ENCODE measurements around the gene SLC2A8.
A peak's percentile ranks its signal among the peaks of the same experiment; 100 is the strongest.

Gene SLC2A8

DNA sequence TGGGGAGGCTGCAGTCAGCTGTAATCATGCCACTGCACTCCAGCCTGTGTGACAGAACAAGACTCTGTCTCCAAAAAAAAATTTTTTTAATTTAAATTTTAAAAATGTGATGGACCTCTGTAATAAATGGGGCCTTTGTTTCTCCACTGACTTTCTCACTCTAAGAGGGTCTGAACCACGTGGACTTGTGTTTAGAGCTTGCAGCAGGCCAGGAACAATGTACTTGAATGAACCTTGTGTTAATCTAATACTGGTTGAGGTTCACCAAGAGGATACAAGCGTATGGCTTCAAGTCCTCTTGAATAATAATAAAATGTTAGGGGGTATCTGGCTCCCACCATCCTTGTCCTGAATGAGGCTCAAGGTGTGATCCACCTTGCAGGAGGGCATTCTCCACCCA lies 14.4 kb upstream of the SLC2A8 start:
- DNase-seq = no peak

- no peak for DNase-seq
These were observed 12.8 kb upstream of the SLC2A8 start for GRCh38 chr9:127384016-127384730.

DNA sequence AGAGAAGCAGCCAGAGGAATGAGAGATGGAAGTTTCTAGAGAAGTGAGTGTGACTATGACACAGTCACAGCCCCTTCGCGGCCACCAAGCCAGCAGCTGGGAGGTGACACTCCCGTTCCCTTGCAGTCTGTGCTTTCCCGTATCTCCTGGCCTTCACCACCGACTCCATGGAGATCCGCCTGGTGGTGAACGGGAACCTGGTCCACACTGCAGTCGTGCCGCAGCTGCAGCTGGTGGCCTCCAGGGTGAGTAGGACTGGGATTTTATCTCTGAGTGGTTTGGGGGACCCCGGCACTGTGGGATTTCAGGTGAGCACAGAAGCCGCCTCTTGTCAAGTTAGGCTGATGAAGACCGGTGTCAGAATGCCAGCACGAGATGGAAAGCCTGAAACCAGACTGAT lies 12.1 kb upstream of the SLC2A8 start:
- no peak for DNase-seq

DNA sequence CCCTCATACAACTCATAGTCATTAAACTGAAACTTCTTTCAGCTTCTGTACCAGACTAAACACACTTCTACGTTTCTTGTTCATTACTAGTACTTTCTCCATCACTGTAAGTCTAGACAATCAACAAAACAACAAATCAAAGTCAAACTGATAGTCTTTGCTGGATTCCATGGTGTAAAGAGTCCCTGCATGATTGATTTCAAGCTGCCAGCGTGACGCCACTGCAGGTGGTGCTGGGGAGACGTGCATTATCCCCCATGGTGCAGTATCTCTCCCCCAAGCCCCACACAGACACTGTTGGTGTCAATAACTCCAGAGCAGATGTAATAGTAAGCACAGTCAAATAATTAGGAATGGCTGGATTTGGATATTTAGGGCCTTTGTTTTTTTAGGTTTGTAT lies 10.7 kb upstream of the SLC2A8 start:
- no peak for DNase-seq

- DNase-seq = no peak
These were observed 10.0 kb upstream of the SLC2A8 start for GRCh38 chr9:127386981-127387380.

DNA sequence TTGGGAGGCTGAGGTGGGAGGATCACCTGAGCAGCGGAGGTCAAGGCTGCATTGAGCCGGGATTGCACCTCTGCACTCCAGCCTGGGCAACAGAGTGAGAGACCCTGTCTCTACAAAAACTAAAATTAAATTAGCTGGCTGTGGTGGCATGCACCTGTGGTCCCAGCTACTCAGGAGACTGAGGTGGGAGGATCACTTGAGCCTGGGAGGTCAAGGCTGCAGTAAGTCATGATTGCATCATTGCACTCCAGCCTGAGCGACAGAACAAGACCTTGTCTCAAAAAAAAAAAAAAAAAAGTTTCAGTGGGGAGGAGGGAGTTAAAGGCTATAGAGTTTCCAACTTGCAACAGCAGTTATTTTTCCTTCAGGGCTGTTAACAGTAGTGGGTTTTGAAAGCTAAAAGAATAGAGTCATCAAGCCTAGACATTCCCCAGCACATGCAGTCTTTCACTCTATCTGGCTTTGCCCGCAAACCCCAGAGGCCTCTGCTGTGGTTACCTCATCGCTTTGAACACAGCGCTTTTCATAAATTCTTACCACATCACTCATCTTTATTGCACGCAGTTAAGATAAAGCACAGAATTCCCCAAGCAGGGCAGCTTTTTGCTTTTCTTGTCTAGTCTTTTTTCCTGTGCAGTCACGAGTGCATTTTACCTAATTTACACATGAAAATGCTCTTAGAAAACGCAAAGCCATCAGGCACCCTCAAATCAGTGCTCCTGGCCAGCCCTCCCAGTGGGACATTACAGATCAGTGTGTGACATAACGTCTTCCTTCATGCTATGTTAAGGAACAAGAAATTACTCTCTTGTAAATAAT lies 8.7 kb upstream of the SLC2A8 start:
- no peak for DNase-seq

- DNase-seq = no peak
These were observed 8.1 kb upstream of the SLC2A8 start for GRCh38 chr9:127388856-127389238.

DNA sequence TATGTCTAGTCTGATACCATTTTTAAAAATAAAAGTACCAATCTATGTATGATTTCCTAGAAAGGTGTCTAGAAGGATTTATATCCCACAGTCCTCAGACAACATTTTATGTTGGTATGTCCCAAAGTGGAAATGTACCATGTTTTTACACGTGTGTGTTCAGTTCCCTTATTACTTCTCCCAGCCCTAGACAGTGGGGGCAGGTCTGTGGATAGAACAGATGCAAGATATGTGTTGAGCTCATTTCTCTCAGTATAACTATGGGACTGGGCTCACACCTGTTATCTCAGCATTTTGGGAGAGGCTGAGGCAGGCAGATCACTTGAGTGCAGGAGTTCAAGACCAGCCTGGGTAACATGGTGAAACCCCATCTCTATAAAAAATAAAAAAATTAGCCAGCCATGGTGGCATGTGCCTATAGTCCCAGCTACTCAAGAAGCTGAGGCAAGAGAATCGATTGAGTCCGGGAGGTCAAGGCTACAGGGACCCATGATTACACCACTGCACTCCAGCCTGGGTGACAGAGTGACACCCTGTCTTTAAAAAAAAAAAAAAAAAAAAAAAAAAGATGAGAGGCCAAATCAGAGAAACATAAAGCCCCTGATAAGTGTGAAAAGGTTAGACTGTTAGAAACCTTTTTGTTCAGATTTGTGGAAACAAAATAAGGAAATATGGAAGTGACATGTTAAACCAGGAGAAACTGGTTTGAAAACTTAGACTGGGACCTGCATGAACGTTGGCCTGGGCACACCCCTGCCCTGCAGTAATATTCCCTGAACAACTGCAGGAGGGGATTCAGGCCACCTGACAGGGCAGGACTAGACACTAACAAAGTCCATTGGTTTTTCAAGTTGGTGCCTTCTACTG lies 7.4 kb upstream of the SLC2A8 start:
- DNase-seq = no peak

DNA sequence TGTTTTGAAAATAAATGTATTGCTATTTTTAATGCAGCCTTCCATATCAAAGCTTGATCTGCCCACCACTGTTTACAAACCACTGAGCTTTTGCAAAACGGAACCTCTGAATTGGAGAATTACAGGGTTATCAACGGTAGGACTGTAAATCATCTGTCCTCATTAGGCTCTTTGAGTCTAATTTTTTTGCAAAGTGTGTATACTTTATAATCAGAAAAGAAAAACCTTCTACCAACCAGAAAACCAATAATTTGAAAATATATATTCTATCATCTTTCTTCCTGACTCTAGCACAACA lies 6.8 kb upstream of the SLC2A8 start:
- no peak for DNase-seq

- no peak for DNase-seq
These were observed 6.4 kb upstream of the SLC2A8 start for GRCh38 chr9:127390563-127390962.

- no peak for DNase-seq
These were observed 4.8 kb upstream of the SLC2A8 start for GRCh38 chr9:127392166-127392565.

DNA sequence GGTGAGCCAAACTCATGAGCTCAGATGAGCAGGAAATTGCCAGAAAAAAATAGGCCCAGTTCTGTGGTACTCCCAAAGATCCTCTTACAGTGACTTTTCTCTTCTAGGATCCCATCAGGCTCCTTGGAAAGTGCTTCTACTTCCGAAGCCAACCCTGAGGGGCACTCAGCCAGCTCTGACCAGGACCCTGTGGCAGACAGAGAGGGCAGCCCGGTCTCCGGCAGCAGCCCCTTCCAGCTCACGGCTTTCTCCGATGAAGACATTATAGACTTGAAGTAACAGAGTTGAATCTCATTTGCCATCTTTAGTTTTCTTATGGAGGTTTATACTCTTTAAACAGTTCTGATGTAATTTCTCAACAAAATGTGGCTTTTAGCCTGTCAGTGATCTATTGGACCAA lies 4.0 kb upstream of the SLC2A8 start:
- DNase-seq = no peak

- DNase-seq = no peak
These were observed 3.3 kb upstream of the SLC2A8 start for GRCh38 chr9:127393645-127394044.

GRCh38 chr9:127395497-127396252 lies 1.3 kb upstream of the SLC2A8 start:
- DNase-seq = no peak

DNA sequence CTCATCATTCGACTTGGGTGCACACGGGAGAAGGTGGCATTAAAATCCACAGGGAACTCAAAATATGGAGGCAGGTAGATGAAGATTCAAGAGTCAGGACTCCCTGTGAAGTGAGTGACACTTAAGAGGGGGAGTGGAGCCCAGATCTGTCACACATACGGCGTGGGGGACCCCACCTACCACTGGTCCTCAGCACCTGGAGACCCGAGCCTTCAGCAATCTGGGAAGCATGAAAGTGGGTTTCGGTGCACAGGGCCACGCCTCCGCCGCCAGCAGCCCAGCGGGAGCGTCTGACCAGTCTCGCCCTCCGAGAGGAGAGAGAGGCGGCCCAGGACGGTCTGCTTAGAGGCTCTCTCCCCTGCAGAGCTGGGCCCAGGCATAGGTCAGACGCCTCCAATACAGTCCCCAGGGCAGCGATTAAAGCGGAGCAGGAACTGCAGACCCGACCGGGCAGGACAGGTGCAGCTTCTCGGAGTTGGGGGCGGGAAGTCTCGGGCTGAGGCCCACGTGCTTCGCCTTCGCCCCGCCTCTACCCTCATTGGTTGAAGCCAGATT lies 639 bp upstream of the SLC2A8 start:
- no peak for DNase-seq

DNA sequence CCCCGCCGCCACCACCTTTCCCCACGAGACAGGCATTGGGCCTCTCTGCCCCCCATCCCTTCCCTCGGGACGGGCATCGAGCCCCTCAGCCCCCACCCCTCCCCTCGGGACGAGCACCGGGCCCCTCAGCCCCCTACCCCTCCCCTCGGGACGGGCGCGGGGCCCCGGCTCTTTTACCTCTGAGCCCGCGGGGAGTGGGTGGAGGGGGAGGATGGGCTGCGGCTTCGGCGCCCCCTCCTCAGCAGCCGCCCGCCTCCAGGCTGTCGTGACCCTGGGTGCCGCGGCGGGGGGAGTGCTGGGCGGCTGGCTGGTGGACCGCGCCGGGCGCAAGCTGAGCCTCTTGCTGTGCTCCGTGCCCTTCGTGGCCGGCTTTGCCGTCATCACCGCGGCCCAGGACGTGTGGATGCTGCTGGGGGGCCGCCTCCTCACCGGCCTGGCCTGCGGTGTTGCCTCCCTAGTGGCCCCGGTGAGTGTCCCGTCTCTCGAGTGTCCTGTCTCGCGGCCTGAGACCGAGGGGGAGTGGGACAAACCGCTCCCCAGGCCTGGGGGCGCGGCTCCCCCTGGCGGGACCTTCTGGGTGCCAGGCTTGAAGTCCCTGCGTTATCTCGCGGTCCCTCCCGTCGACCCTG lies 791 bp downstream of the SLC2A8 start:
- DNase-seq = peak; percentile 36

GRCh38 chr9:127398275-127398647 lies 1.3 kb downstream of the SLC2A8 start:
- DNase-seq = no peak

DNA sequence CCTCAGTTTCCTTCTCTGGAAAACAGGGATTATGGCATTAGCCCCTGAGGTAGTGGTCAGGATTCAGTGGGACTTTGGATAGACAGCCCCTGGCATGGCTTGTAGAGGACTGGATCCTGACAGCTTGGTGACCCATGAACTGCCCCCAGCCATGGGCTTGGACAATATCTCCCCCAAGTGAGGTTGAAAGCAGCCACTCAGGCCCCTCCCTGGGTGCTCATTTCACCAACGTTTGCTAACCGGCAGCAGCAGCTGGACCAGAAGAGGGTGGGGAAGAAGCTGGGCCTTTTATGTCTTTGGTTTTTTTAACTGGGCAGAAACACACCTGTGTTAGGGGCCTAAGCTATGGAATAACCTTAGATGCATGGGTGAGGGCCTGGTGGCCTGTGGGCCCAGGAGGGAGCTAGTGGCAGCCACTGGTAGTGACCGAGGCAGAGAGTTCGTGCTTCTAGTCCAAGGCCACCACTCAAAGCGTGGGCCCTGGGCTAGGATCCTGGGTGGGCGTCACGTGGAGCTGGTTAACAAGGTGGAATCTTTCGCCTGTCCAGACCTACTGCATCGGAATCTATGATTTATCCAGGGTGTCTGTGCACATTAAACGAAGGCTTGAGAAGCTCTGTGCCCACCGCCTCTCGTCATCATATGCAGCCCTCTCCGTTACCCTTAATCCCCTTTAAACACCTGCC lies 1.9 kb downstream of the SLC2A8 start:
- DNase-seq = no peak

DNA sequence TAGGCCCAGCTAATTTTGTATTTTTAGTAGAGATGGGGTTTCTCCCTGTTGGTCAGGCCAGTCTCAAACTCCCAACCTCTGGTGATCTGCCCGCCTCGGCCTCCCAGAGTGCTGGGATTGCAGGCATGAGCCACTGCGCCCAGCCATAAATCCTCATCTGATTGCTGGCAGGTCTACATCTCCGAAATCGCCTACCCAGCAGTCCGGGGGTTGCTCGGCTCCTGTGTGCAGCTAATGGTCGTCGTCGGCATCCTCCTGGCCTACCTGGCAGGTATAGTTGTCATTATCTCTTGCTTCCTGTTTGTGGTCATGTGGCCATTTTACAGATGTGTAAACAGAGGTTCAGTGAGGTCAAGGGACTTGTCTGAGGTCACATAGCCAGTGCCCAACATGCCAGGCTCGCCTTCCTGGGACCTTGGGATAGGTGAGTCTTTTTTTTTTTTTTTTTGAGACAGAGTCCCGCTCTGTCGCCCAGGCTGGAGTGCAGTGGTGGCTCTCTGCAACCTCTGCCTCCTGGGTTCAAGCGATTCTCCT lies 2.8 kb downstream of the SLC2A8 start:
- no peak for DNase-seq

- DNase-seq = no peak
These were observed 5.6 kb downstream of the SLC2A8 start for GRCh38 chr9:127402401-127403090.
